Caco-2 (cell line): ENCODE data around the gene PAAF1. TPM values are rescaled to one million over a fixed set of nuclear protein-coding genes. Genes with fewer than 3 reads are reported as not detected.
"Not testable (repeated sequence)": the region's sequence is repeated elsewhere in the genome, so short reads cannot be mapped to it uniquely, and the experiment has no call there.

Experiments
- BruUV-seq: library from RNA; stranded (reverse); fragments of 400-500 nt; replicated peaks from 2 replicates; lab custom pipeline; 2021; lab: Mats Ljungman, UMichigan
- CTCF ChIA-PET: fragments of 300-600 bp; sonication (Branson Sonifier 250); formaldehyde crosslinking; loops from one replicate; lab custom pipeline; 2022; ENCODE audit warnings: antibody characterized with exemption; lab: Charles Lee
- POLR2A ChIA-PET: fragments of 300-600 bp; sonication (Branson Sonifier 250); formaldehyde crosslinking; loops from one replicate; lab custom pipeline; 2022; ENCODE audit warnings: antibody characterized with exemption; lab: Charles Lee
- DNase-seq, 2 experiments: peaks; one replicate each; pipeline versions ENCODE4 v3.0.0 to v3.0.0-alpha.2; 2020 to 2022
- H3K27me3 ChIP-seq: replicated peaks from 2 replicates; pipeline ENCODE4 v1.6.0; 2011; ENCODE audit warnings: low read length; ENCODE audit not compliant: control insufficient read depth, insufficient read depth
- H3K36me3 ChIP-seq: 2 replicates; pipeline ENCODE4 v1.5.1; 2011; ENCODE audit warnings: low read length; ENCODE audit not compliant: control insufficient read depth, insufficient read depth
- H3K4me1 ChIP-seq: fragments of 250-450 bp; sonication (Bioruptor Pico); 2 replicates; pipeline ENCODE4 v1.5.1; 2020; ENCODE audit warnings: mild to moderate bottlenecking
- H3K4me3 ChIP-seq: 2 replicates; pipeline ENCODE4 v1.5.1; 2011; ENCODE audit warnings: low read depth, mild to moderate bottlenecking, control low read depth, low read length
- H3K9me3 ChIP-seq: fragments of 250-450 bp; sonication (Bioruptor Pico); 2 replicates; pipeline ENCODE4 v1.5.1; 2020; ENCODE audit warnings: mild to moderate bottlenecking, moderate library complexity
- H3K27ac Mint-ChIP-seq: one replicate; pipeline ENCODE4 v1.8.0; 2022; ENCODE audit warnings: mixed read lengths; ENCODE audit not compliant: unreplicated experiment
- H3K27me3 Mint-ChIP-seq: one replicate; pipeline ENCODE4 v1.8.0; 2022; ENCODE audit warnings: mixed read lengths; ENCODE audit not compliant: insufficient read depth, unreplicated experiment
- H3K36me3 Mint-ChIP-seq: one replicate; pipeline ENCODE4 v1.8.0; 2022; ENCODE audit warnings: mild to moderate bottlenecking, mixed read lengths; ENCODE audit not compliant: insufficient read depth, unreplicated experiment
- H3K4me1 Mint-ChIP-seq: one replicate; pipeline ENCODE4 v1.8.0; 2022; ENCODE audit warnings: low read depth, mixed read lengths; ENCODE audit not compliant: unreplicated experiment
- H3K4me3 Mint-ChIP-seq: one replicate; pipeline ENCODE4 v1.8.0; 2022; ENCODE audit warnings: mild to moderate bottlenecking, moderate library complexity, mixed read lengths; ENCODE audit not compliant: unreplicated experiment
- H3K9me3 Mint-ChIP-seq: one replicate; pipeline ENCODE4 v1.8.0; 2022; ENCODE audit warnings: mixed read lengths; ENCODE audit not compliant: unreplicated experiment
- CTCF ChIP-seq, 2 experiments: fragments of 200-600 bp in 1 of 2; IDR thresholded peaks; 1 replicate in 1 of 2; 2 replicates in 1 of 2; pipeline versions ENCODE4 v1.5.1 to v1.8.0; 2011 to 2022; ENCODE audit warnings: antibody characterized with exemption in 1 of 2, control low read depth in 1 of 2, inconsistent platforms in 1 of 2, low read depth in 1 of 2, low read length in 1 of 2, mild to moderate bottlenecking in 1 of 2, moderate library complexity in 1 of 2; ENCODE audit not compliant: insufficient read depth in 1 of 2, severe bottlenecking in 1 of 2, unreplicated experiment in 1 of 2
- intact Hi-C: fragments of 100-400 bp; cut with micrococcal nuclease; formaldehyde crosslinking; loops from one replicate; pipeline ENCODE4 v1.10.0; 2022; ENCODE audit not compliant: unreplicated experiment
- total RNA-seq: library from RNA; stranded (reverse); gene quantifications from 2 replicates; pipeline ENCODE4 v1.2.3, GENCODE V29; 2022

Gene PAAF1
- total RNA-seq, 1 experiment from 2014 or later, result 51.6 TPM

GRCh38 chr11:73875840-73876239, 959 bp upstream of the PAAF1 start:
- ChIA-PET CTCF (interaction anchor here (0.6 kb wide), 1 partner anchor 115 kb away, joined by 3 read pairs; the partner anchor contains the start of gene RAB6A), POLR2A (interaction anchor here (0.6 to 1.7 kb wide), 4 partner anchors 88 to 158 kb away, joined by 3 to 6 read pairs (median 3); partner anchors contain the start of gene MRPL48)
- peak; percentile 55 to 57 for DNase-seq
- Mint-ChIP-seq H3K36me3 (peaks cover 63% of the 10 kb centered on the region), H3K4me3 (peak overlapping the region; percentile 91), H3K4me1 (peaks cover 6% of the 10 kb centered on the region), H3K27ac (peak overlapping the region; percentile 95), H3K9me3 (no peaks in the 10 kb centered on the region), H3K27me3 (no peaks in the 10 kb centered on the region)
- Histone ChIP-seq H3K4me3 (peak overlapping the region; percentile 62), H3K27me3 (no peaks in the 10 kb centered on the region), H3K4me1 (peaks cover 23% of the 10 kb centered on the region), H3K9me3 (no peaks in the 10 kb centered on the region), H3K36me3 (peaks cover 10% of the 10 kb centered on the region)
- TSS peak; percentile 77 for BruUV-seq
- intact Hi-C loops, result loop anchor here (1.0 to 2.0 kb wide), 8 partner anchors 8 to 295 kb away; partner anchors contain the start of genes C2CD3, FAM168A, PPME1 and RAB6A
- no peak for TF ChIP-seq CTCF (IDR thresholded peaks at IDR 0.05; ENCODE audit: insufficient read depth in 1 of 2, low read depth in 1 of 2, low read length in 1 of 2, severe bottlenecking in 1 of 2, unreplicated experiment in 1 of 2)

GRCh38 chr11:73878771-73879170, 2.0 kb downstream of the PAAF1 start:
- no peaks in the 10 kb centered on the region for H3K9me3 ChIP-seq
- intact Hi-C loops, result no loop called here
- peaks cover 36% of the 10 kb centered on the region for H3K36me3 Mint-ChIP-seq
- H3K4me3 ChIP-seq, result no peak overlapping the region
- no peak overlapping the region for H3K27ac Mint-ChIP-seq
- no peaks in the 10 kb centered on the region for H3K27me3 Mint-ChIP-seq
- peaks cover 6% of the 10 kb centered on the region for H3K4me1 Mint-ChIP-seq
- no peaks in the 10 kb centered on the region for H3K9me3 Mint-ChIP-seq
- peaks cover 3% of the 10 kb centered on the region for H3K36me3 ChIP-seq
- no peak for DNase-seq
- ChIA-PET POLR2A (interaction anchor here (0.6 kb wide), 1 partner anchor 1149 kb away, joined by 6 read pairs; no protein-coding TSS in a partner anchor), CTCF (no interaction called here)
- no peak for TF ChIP-seq CTCF (IDR thresholded peaks at IDR 0.05; ENCODE audit: insufficient read depth in 1 of 2, low read depth in 1 of 2, low read length in 1 of 2, severe bottlenecking in 1 of 2, unreplicated experiment in 1 of 2)
- H3K4me1 ChIP-seq, result peaks cover 23% of the 10 kb centered on the region
- no peaks in the 10 kb centered on the region for H3K27me3 ChIP-seq
- no TSS peak for BruUV-seq
- H3K4me3 Mint-ChIP-seq, result no peak overlapping the region

GRCh38 chr11:73880449-73880848, 3.6 kb downstream of the PAAF1 start:
- CTCF ChIA-PET, H3K27ac Mint-ChIP-seq: not testable (repeated sequence)
- POLR2A ChIA-PET, result interaction anchor here (0.5 to 0.8 kb wide), 2 partner anchors 101 to 120 kb away, joined by 3 read pairs; partner anchors contain the start of gene RAB6A

More at GRCh38 chr11:73880449-73880848, 3.6 kb downstream of the PAAF1 start:
- H3K9me3 ChIP-seq, H3K36me3 ChIP-seq, H3K9me3 Mint-ChIP-seq, H3K27me3 Mint-ChIP-seq, H3K27me3 ChIP-seq, H3K4me3 Mint-ChIP-seq, H3K4me3 ChIP-seq, BruUV-seq, intact Hi-C loops, H3K4me1 Mint-ChIP-seq: not testable (repeated sequence)
- peaks cover 31% of the 10 kb centered on the region for H3K36me3 Mint-ChIP-seq
- DNase-seq, result peak; percentile 70 to 81
- H3K4me1 ChIP-seq, result peaks cover 13% of the 10 kb centered on the region; the same call in 1 of the 2 replicates
